Heart left ventricle (tissue), 13 donors: ENCODE data around the gene EMILIN1.

ENCODE experiments used
- CTCF ChIP-seq, 12 donors: fragments of 200-600 bp; sonication (generic) in 4 of 12; IDR thresholded peaks; one replicate each; pipeline versions ENCODE4 v1.5.0 to v1.8.0; 2018 to 2022; ENCODE audit warnings: antibody characterized with exemption in 12 of 12, mild to moderate bottlenecking in 5 of 12
- POLR2A ChIP-seq, 2 donors: fragments of 450-650 bp; IDR thresholded peaks; one replicate each; pipeline ENCODE4 v1.6.1; 2017; ENCODE audit warnings: antibody characterized with exemption in 2 of 2, mild to moderate bottlenecking in 2 of 2, moderate library complexity in 2 of 2
- donor health status: ischemic (EF 13 %, LVEDD 7.1; RV severe dilation, severe dysfunction).
- donor health status: DM: no; HTN: yes; CAD: no.
- donor health status: DM: no; HTN: no; CAD: no.
- donor health status: ischemic (EF 25% LVEDD 6.9; RV normal size, moderate dysfunction).
- donor health status: ischemic (EF 25% LVEDD 5.7; RV mildly dilated, moderate dysfunction).
- donor health status: ischemic (EF 35%, LVEDD 5.7; RV mildly dilated, moderate dysfunction).
- donor health status: nonischemic (EF 11% LVEDD 7.7; RV severe dilation, severe dysfunction).
- donor health status: DM: yes; HTN: yes; CAD: no.
- donor health status: PGD.
- donor health status: ischemic (EF 29% LVEDD 5.4; RV normal size, mild dysfunction).
- donor health status: nonischemic (EF 23%, LVEDD 6.1; RV moderate dilation, normal function).

GRCh38 chr2:27086090-27086723 is 7.8 kb downstream of the EMILIN1 start:
- peak; percentile 75 to 96 (median 94) for TF ChIP-seq CTCF (IDR thresholded peaks at IDR 0.05)
- peak in 1 of 2 donors; percentile 69 for TF ChIP-seq POLR2A (IDR thresholded peaks at IDR 0.05)
